Mucosa of stomach (tissue), 1 donor: ENCODE measurements around the gene IFNGR2.
"Not testable (repeated sequence)": the region's sequence is repeated elsewhere in the genome, so short reads cannot be mapped to it uniquely, and the experiment has no call there.

Source experiments
- H3K27me3 ChIP-seq: one replicate; pipeline ENCODE4 v1.7.0; 2013; ENCODE audit warnings: mild to moderate bottlenecking, low read length; ENCODE audit not compliant: control insufficient read depth, insufficient read depth
- H3K36me3 ChIP-seq: one replicate; pipeline ENCODE4 v1.7.0; 2013; ENCODE audit warnings: low read length; ENCODE audit not compliant: control insufficient read depth, insufficient read depth
- H3K4me1 ChIP-seq: one replicate; pipeline ENCODE4 v1.7.0; 2013; ENCODE audit warnings: mild to moderate bottlenecking, low read length; ENCODE audit not compliant: control insufficient read depth, insufficient read depth
- H3K4me3 ChIP-seq: one replicate; pipeline ENCODE4 v1.7.0; 2013; ENCODE audit warnings: low read length
- H3K9ac ChIP-seq: one replicate; pipeline ENCODE4 v1.7.0; 2013; ENCODE audit warnings: mild to moderate bottlenecking, low read length, moderate library complexity
- H3K9me3 ChIP-seq: one replicate; pipeline ENCODE4 v1.7.0; 2013; ENCODE audit warnings: mild to moderate bottlenecking, low read length, moderate library complexity; ENCODE audit not compliant: control insufficient read depth
- donor health status: Pancreatic carcinoma.

Gene IFNGR2

GRCh38 chr21:33379934-33380333 lies 23.3 kb upstream of the IFNGR2 start:
- not testable (repeated sequence) for H3K27me3 ChIP-seq, H3K36me3 ChIP-seq, H3K9me3 ChIP-seq, H3K4me3 ChIP-seq
- H3K9ac ChIP-seq = peak overlapping the region; percentile 53
- peaks cover 37% of the 10 kb centered on the region for H3K4me1 ChIP-seq

- peaks cover 37% of the 10 kb centered on the region for H3K4me1 ChIP-seq
- peak overlapping the region; percentile 53 for H3K9ac ChIP-seq
- H3K9me3 ChIP-seq = no peaks in the 10 kb centered on the region
- no peaks in the 10 kb centered on the region for H3K27me3 ChIP-seq
- no peaks in the 10 kb centered on the region for H3K36me3 ChIP-seq
- H3K4me3 ChIP-seq = no peak overlapping the region
Observed at GRCh38 chr21:33380483-33380998, 22.7 kb upstream of the IFNGR2 start.

- H3K27me3 ChIP-seq, H3K4me3 ChIP-seq, H3K9me3 ChIP-seq, H3K9ac ChIP-seq, H3K36me3 ChIP-seq: not testable (repeated sequence)
- H3K4me1 ChIP-seq = peaks cover 37% of the 10 kb centered on the region
Observed at GRCh38 chr21:33381381-33381780, 21.8 kb upstream of the IFNGR2 start.

GRCh38 chr21:33383056-33383888 lies 19.9 kb upstream of the IFNGR2 start:
- Histone ChIP-seq H3K36me3 (no peaks in the 10 kb centered on the region), H3K4me3 (no peak overlapping the region), H3K4me1 (peaks cover 37% of the 10 kb centered on the region), H3K9me3 (no peaks in the 10 kb centered on the region), H3K9ac (peak overlapping the region; percentile 70), H3K27me3 (no peaks in the 10 kb centered on the region)

- H3K9ac ChIP-seq = no peak overlapping the region
- H3K4me1 ChIP-seq = peaks cover 30% of the 10 kb centered on the region
- no peaks in the 10 kb centered on the region for H3K9me3 ChIP-seq
- H3K36me3 ChIP-seq = no peaks in the 10 kb centered on the region
- no peak overlapping the region for H3K4me3 ChIP-seq
- H3K27me3 ChIP-seq = no peaks in the 10 kb centered on the region
Observed at GRCh38 chr21:33384841-33385331, 18.3 kb upstream of the IFNGR2 start.

- Histone ChIP-seq H3K27me3 (no peaks in the 10 kb centered on the region), H3K36me3 (no peaks in the 10 kb centered on the region), H3K4me1 (peaks cover 18% of the 10 kb centered on the region), H3K9me3 (no peaks in the 10 kb centered on the region), H3K9ac (no peak overlapping the region), H3K4me3 (no peak overlapping the region)
Observed at GRCh38 chr21:33386222-33386784, 16.9 kb upstream of the IFNGR2 start.

- Histone ChIP-seq H3K9me3 (no peaks in the 10 kb centered on the region), H3K4me1 (peaks cover 16% of the 10 kb centered on the region)
Observed at GRCh38 chr21:33387294-33387693, 15.9 kb upstream of the IFNGR2 start.

GRCh38 chr21:33388188-33388587 lies 15.0 kb upstream of the IFNGR2 start:
- Histone ChIP-seq H3K9ac (no peak overlapping the region), H3K9me3 (no peaks in the 10 kb centered on the region), H3K36me3 (no peaks in the 10 kb centered on the region), H3K27me3 (no peaks in the 10 kb centered on the region), H3K4me3 (no peak overlapping the region), H3K4me1 (peaks cover 7% of the 10 kb centered on the region)

More at GRCh38 chr21:33387294-33387693, 15.9 kb upstream of the IFNGR2 start:
- no peak overlapping the region for H3K9ac ChIP-seq
- no peaks in the 10 kb centered on the region for H3K27me3 ChIP-seq
- H3K4me3 ChIP-seq = no peak overlapping the region
- no peaks in the 10 kb centered on the region for H3K36me3 ChIP-seq

GRCh38 chr21:33390479-33390878 lies 12.7 kb upstream of the IFNGR2 start:
- H3K36me3 ChIP-seq = no peaks in the 10 kb centered on the region
- H3K27me3 ChIP-seq = no peaks in the 10 kb centered on the region
- no peak overlapping the region for H3K4me3 ChIP-seq
- no peak overlapping the region for H3K9ac ChIP-seq
- H3K4me1 ChIP-seq = no peaks in the 10 kb centered on the region
- H3K9me3 ChIP-seq = no peaks in the 10 kb centered on the region

GRCh38 chr21:33391656-33392055 lies 11.6 kb upstream of the IFNGR2 start:
- H3K36me3 ChIP-seq = no peaks in the 10 kb centered on the region
- no peaks in the 10 kb centered on the region for H3K9me3 ChIP-seq
- H3K4me1 ChIP-seq = no peaks in the 10 kb centered on the region
- no peak overlapping the region for H3K4me3 ChIP-seq
- no peaks in the 10 kb centered on the region for H3K27me3 ChIP-seq
- H3K9ac ChIP-seq = no peak overlapping the region

- Histone ChIP-seq H3K9ac (no peak overlapping the region), H3K27me3 (no peaks in the 10 kb centered on the region), H3K4me1 (no peaks in the 10 kb centered on the region), H3K4me3 (no peak overlapping the region), H3K36me3 (no peaks in the 10 kb centered on the region), H3K9me3 (no peaks in the 10 kb centered on the region)
Observed at GRCh38 chr21:33392284-33392985, 10.8 kb upstream of the IFNGR2 start.

- H3K36me3 ChIP-seq = no peaks in the 10 kb centered on the region
- H3K4me3 ChIP-seq = no peak overlapping the region
- no peak overlapping the region for H3K9ac ChIP-seq
- no peaks in the 10 kb centered on the region for H3K9me3 ChIP-seq
- no peaks in the 10 kb centered on the region for H3K4me1 ChIP-seq
- H3K27me3 ChIP-seq = no peaks in the 10 kb centered on the region
Observed at GRCh38 chr21:33393348-33393747, 9.9 kb upstream of the IFNGR2 start.
